Lower lobe of right lung (tissue), 2 donors: ENCODE measurements around the gene FAM240A. TPM values are rescaled to one million over a fixed set of nuclear protein-coding genes. Genes with fewer than 3 reads are reported as not detected.

Experiments used
- ATAC-seq, 2 donors: fragments of 200-7000 bp; cut with Tn5 transposase; one replicate each; pipeline ENCODE4 v1.9.1; 2020 to 2022; ENCODE audit warnings: mild to moderate bottlenecking in 2 of 2, moderate library complexity in 2 of 2
- DNase-seq: peaks from one replicate; pipeline ENCODE4 v3.0.0-alpha.2; 2020
- H3K27ac ChIP-seq: fragments of 200-600 bp; one replicate; pipeline ENCODE4 v1.8.0; 2022
- H3K27me3 ChIP-seq: fragments of 200-600 bp; one replicate; pipeline ENCODE4 v1.8.0; 2022; ENCODE audit warnings: low read depth
- H3K36me3 ChIP-seq: fragments of 200-600 bp; one replicate; pipeline ENCODE4 v1.8.0; 2022; ENCODE audit warnings: mild to moderate bottlenecking
- H3K4me1 ChIP-seq: fragments of 200-600 bp; one replicate; pipeline ENCODE4 v1.8.0; 2022
- H3K4me3 ChIP-seq: fragments of 200-600 bp; one replicate; pipeline ENCODE4 v1.8.0; 2022; ENCODE audit warnings: mild to moderate bottlenecking
- H3K9me3 ChIP-seq: fragments of 200-600 bp; one replicate; pipeline ENCODE4 v1.8.0; 2022
- CTCF ChIP-seq: fragments of 200-600 bp; IDR thresholded peaks from one replicate; pipeline ENCODE4 v1.8.0; 2022; ENCODE audit warnings: antibody characterized with exemption, mild to moderate bottlenecking
- intact Hi-C: fragments of 100-400 bp; cut with DNase I; formaldehyde crosslinking; loops from one replicate; pipeline ENCODE4 v1.11.0; 2022
- total RNA-seq: library from RNA; stranded (reverse); fragmentation: NEBNext Ultra II Directional; extraction: Animal tissue kit (Norgen Biotek cat#: 25700); gene quantifications from one replicate; pipeline ENCODE4 v1.2.1, GENCODE V29; 2021
- donor health status: DM: no; HTN: yes; CAD: no; lungs with severe emphysema.

FAM240A gene
- total RNA-seq, 1 donor from 2014 or later = not detected

GRCh38 chr3:46593979-46594378 is 18.3 kb upstream of the FAM240A start:
- TF ChIP-seq CTCF = no peak

GRCh38 chr3:46594723-46595122 is 17.6 kb upstream of the FAM240A start:
- H3K27me3 ChIP-seq = no peaks in the 10 kb centered on the region
- no peaks in the 10 kb centered on the region for H3K9me3 ChIP-seq
- intact Hi-C loops = no loop called here
- TF ChIP-seq CTCF = no peak
- H3K4me1 ChIP-seq = no peaks in the 10 kb centered on the region
- DNase-seq = no peak
- H3K36me3 ChIP-seq = no peaks in the 10 kb centered on the region
- ATAC-seq = no peak
- no peak overlapping the region for H3K27ac ChIP-seq
- no peak overlapping the region for H3K4me3 ChIP-seq

More at GRCh38 chr3:46593979-46594378, 18.3 kb upstream of the FAM240A start:
- Histone ChIP-seq H3K4me1 (no peaks in the 10 kb centered on the region), H3K9me3 (no peaks in the 10 kb centered on the region), H3K4me3 (no peak overlapping the region), H3K36me3 (no peaks in the 10 kb centered on the region), H3K27me3 (no peaks in the 10 kb centered on the region), H3K27ac (no peak overlapping the region)
- intact Hi-C loops = no loop called here
- no peak for DNase-seq
- no peak for ATAC-seq

GRCh38 chr3:46595819-46596314 is 16.5 kb upstream of the FAM240A start:
- ATAC-seq (no peak), DNase-seq (no peak)
- no peak for TF ChIP-seq CTCF
- H3K4me1 ChIP-seq = no peaks in the 10 kb centered on the region
- intact Hi-C loops = no loop called here
- no peak overlapping the region for H3K4me3 ChIP-seq
- no peaks in the 10 kb centered on the region for H3K27me3 ChIP-seq
- H3K27ac ChIP-seq = no peak overlapping the region
- no peaks in the 10 kb centered on the region for H3K36me3 ChIP-seq
- H3K9me3 ChIP-seq = no peaks in the 10 kb centered on the region

GRCh38 chr3:46599590-46599989 is 12.7 kb upstream of the FAM240A start:
- no peak for ATAC-seq

GRCh38 chr3:46603446-46604046 is 8.8 kb upstream of the FAM240A start:
- no peak for TF ChIP-seq CTCF
- Histone ChIP-seq H3K27ac (no peak overlapping the region), H3K36me3 (no peaks in the 10 kb centered on the region), H3K4me3 (no peak overlapping the region), H3K27me3 (no peaks in the 10 kb centered on the region), H3K9me3 (no peaks in the 10 kb centered on the region), H3K4me1 (no peaks in the 10 kb centered on the region)
- no peak for DNase-seq
- ATAC-seq = no peak
- intact Hi-C loops = no loop called here

More at GRCh38 chr3:46599590-46599989, 12.7 kb upstream of the FAM240A start:
- no peak for DNase-seq
- Histone ChIP-seq H3K4me3 (no peak overlapping the region), H3K27ac (no peak overlapping the region), H3K36me3 (no peaks in the 10 kb centered on the region), H3K9me3 (no peaks in the 10 kb centered on the region), H3K27me3 (no peaks in the 10 kb centered on the region), H3K4me1 (no peaks in the 10 kb centered on the region)
- no peak for TF ChIP-seq CTCF
- intact Hi-C loops = no loop called here
